HG03439 (cell line): Measurements from ENCODE around the gene CETP.
"Not testable (repeated sequence)": the region's sequence is repeated elsewhere in the genome, so short reads cannot be mapped to it uniquely, and the experiment has no call there.

Experiments used
- ATAC-seq: cut with Tn5 transposase; IDR thresholded peaks from one replicate; pipeline ENCODE4 v1.9.1; 2021; ENCODE audit warnings: mild to moderate bottlenecking, moderate library complexity; ENCODE audit not compliant: unreplicated experiment

CETP gene

GRCh38 chr16:56933828-56934598 is 27.7 kb upstream of the CETP start:
- no peak for ATAC-seq

GRCh38 chr16:56934599-56935145 is 27.1 kb upstream of the CETP start:
- ATAC-seq = not testable (repeated sequence)

- ATAC-seq = no peak
Observed at GRCh38 chr16:56935201-56935600, 26.5 kb upstream of the CETP start.

GRCh38 chr16:56936491-56936890 is 25.3 kb upstream of the CETP start:
- no peak for ATAC-seq

GRCh38 chr16:56936950-56937349 is 24.8 kb upstream of the CETP start:
- ATAC-seq = no peak

- no peak for ATAC-seq
Observed at GRCh38 chr16:56938664-56939513, 22.9 kb upstream of the CETP start.

GRCh38 chr16:56939801-56940200 is 21.9 kb upstream of the CETP start:
- no peak for ATAC-seq

- ATAC-seq = no peak
Observed at GRCh38 chr16:56941092-56941491, 20.7 kb upstream of the CETP start.

GRCh38 chr16:56941856-56942331 is 19.9 kb upstream of the CETP start:
- no peak for ATAC-seq

- no peak for ATAC-seq
Observed at GRCh38 chr16:56943761-56944375, 17.9 kb upstream of the CETP start.

- peak; percentile 28 for ATAC-seq
Observed at GRCh38 chr16:56944954-56945839, 16.6 kb upstream of the CETP start.

- no peak for ATAC-seq
Observed at GRCh38 chr16:56945847-56946527, 15.8 kb upstream of the CETP start.

GRCh38 chr16:56946767-56947603 is 14.8 kb upstream of the CETP start:
- no peak for ATAC-seq

- no peak for ATAC-seq
Observed at GRCh38 chr16:56947604-56947995, 14.2 kb upstream of the CETP start.

GRCh38 chr16:56948234-56948633 is 13.5 kb upstream of the CETP start:
- no peak for ATAC-seq

- ATAC-seq = no peak
Observed at GRCh38 chr16:56950051-56950450, 11.7 kb upstream of the CETP start.

GRCh38 chr16:56950455-56950854 is 11.3 kb upstream of the CETP start:
- ATAC-seq = no peak

- ATAC-seq = peak; percentile 51
Observed at GRCh38 chr16:56950881-56951771, 10.6 kb upstream of the CETP start.
